Measurements from ENCODE around the gene ZNF202. TPM values are rescaled to one million over a fixed set of nuclear protein-coding genes. Genes with fewer than 3 reads are reported as not detected.
A peak's percentile ranks its signal among the peaks of the same experiment; 100 is the strongest.

The ZNF202 gene
- polyA plus RNA-seq, 2 of the 4 experiments (the other 2 are of a cell fraction): 10.0 to 14.2 TPM

GRCh38 chr11:123742724-123743120, 1.3 kb upstream of the ZNF202 start:
- H3K9me3 ChIP-seq: no peaks in the 10 kb centered on the region
- no peak overlapping the region for H3K4me3 ChIP-seq
- FAIRE-seq (no peak), ATAC-seq (no peak), DNase-seq (ENCODE audit: low read depth in 1 of 2, low spot score in 1 of 2) (no peak)
- TF ChIP-seq PHF8 (IDR thresholded peaks at IDR 0.05; ENCODE audit: borderline replicate concordance, low read depth) (no peak), ZFP36 (IDR thresholded peaks at IDR 0.05; ENCODE audit: borderline replicate concordance, partially characterized antibody) (no peak), EHMT2 (IDR thresholded peaks at IDR 0.05; ENCODE audit: low read depth) (no peak)
- TF ChIP-seq, protein P1, sequence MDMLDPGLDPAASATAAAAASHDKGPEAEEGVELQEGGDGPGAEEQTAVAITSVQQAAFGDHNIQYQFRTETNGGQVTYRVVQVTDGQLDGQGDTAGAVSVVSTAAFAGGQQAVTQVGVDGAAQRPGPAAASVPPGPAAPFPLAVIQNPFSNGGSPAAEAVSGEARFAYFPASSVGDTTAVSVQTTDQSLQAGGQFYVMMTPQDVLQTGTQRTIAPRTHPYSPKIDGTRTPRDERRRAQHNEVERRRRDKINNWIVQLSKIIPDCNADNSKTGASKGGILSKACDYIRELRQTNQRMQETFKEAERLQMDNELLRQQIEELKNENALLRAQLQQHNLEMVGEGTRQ (IDR thresholded peaks at IDR 0.05): no peak
- no peak overlapping the region for H3K4me2 ChIP-seq
- H3K27ac ChIP-seq: no peak overlapping the region
- WGBS (ENCODE audit: missing lambda C conversion rate): 58% methylated on average over 3 of the region's 3 CpGs
- ChIA-PET POLR2A (interaction anchor here (0.7 kb wide), 1 partner anchor 474 kb away, joined by 8 read pairs; no protein-coding TSS in a partner anchor), CTCF (interaction anchor here (0.6 kb wide), 1 partner anchor 21 kb away, joined by 3 read pairs; no protein-coding TSS in a partner anchor)
- peaks cover 10% of the 10 kb centered on the region; the same call in 1 of the 3 replicates for H3K4me1 ChIP-seq

GRCh38 chr11:123742031-123742723, 717 bp upstream of the ZNF202 start:
- no peak for ATAC-seq
- POLR2A ChIA-PET: no interaction called here
- CTCF ChIA-PET: no interaction called here
- no peak for FAIRE-seq
- peak overlapping the region; percentile 83 to 97 for H3K27ac ChIP-seq
- no peak for DNase-seq (ENCODE audit: low read depth in 1 of 2, low spot score in 1 of 2)
- H3K9me3 ChIP-seq: no peaks in the 10 kb centered on the region
- H3K4me1 ChIP-seq: peaks cover 10% of the 10 kb centered on the region; the same call in 1 of the 3 replicates
- TF ChIP-seq EHF (CRISPR knock-in tag; IDR thresholded peaks at IDR 0.05) (no peak), HOXA7 (CRISPR knock-in tag; IDR thresholded peaks at IDR 0.05) (no peak), FOSL2 (IDR thresholded peaks at IDR 0.05) (no peak), FOSL2 (CRISPR knock-in tag; IDR thresholded peaks at IDR 0.05) (no peak), HOXB13 (CRISPR knock-in tag; IDR thresholded peaks at IDR 0.05; ENCODE audit: low read depth) (no peak), FOXS1 (CRISPR knock-in tag; IDR thresholded peaks at IDR 0.05) (no peak), NPAS2 (CRISPR knock-in tag; IDR thresholded peaks at IDR 0.05; ENCODE audit: borderline replicate concordance) (no peak), SREBF2 (IDR thresholded peaks at IDR 0.05) (no peak), PHF8 (IDR thresholded peaks at IDR 0.05; ENCODE audit: borderline replicate concordance, low read depth) (no peak), TP53 (CRISPR knock-in tag; IDR thresholded peaks at IDR 0.05) (no peak), HMGXB4 (CRISPR knock-in tag; IDR thresholded peaks at IDR 0.05; ENCODE audit: borderline replicate concordance) (no peak), RARB (CRISPR knock-in tag; IDR thresholded peaks at IDR 0.05) (no peak)
- TF ChIP-seq, protein P2, sequence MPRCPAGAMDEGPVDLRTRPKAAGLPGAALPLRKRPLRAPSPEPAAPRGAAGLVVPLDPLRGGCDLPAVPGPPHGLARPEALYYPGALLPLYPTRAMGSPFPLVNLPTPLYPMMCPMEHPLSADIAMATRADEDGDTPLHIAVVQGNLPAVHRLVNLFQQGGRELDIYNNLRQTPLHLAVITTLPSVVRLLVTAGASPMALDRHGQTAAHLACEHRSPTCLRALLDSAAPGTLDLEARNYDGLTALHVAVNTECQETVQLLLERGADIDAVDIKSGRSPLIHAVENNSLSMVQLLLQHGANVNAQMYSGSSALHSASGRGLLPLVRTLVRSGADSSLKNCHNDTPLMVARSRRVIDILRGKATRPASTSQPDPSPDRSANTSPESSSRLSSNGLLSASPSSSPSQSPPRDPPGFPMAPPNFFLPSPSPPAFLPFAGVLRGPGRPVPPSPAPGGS (IDR thresholded peaks at IDR 0.05): no peak
- 43% methylated on average over 12 of the region's 12 CpGs for WGBS (ENCODE audit: missing lambda C conversion rate)
- peak overlapping the region; percentile 92 for H3K4me2 ChIP-seq
- peak overlapping the region; percentile 89 for H3K4me3 ChIP-seq

- FAIRE-seq (no peak), DNase-seq (ENCODE audit: low read depth in 1 of 2, low spot score in 1 of 2) (no peak), ATAC-seq (peak in 1 of 2 experiments; percentile 2; a peak in 2 of 6 replicates)
- H3K4me1 ChIP-seq: peaks cover 10% of the 10 kb centered on the region; the same call in 1 of the 3 replicates
- CTCF ChIA-PET: no interaction called here
- peak overlapping the region; percentile 89 for H3K4me3 ChIP-seq
- peak overlapping the region; percentile 83 to 97 for H3K27ac ChIP-seq
- POLR2A ChIA-PET: no interaction called here
- no peaks in the 10 kb centered on the region; the same call in 2 of the 3 replicates for H3K9me3 ChIP-seq
- H3K4me2 ChIP-seq: peak overlapping the region; percentile 96
- TF ChIP-seq RARB (CRISPR knock-in tag; IDR thresholded peaks at IDR 0.05): no peak
- TF ChIP-seq JUNB (IDR thresholded peaks at IDR 0.05): no peak
- no peak for TF ChIP-seq FOSB (CRISPR knock-in tag; IDR thresholded peaks at IDR 0.05)
- WGBS (ENCODE audit: missing lambda C conversion rate): 0% methylated on average over 5 of the region's 6 CpGs
Observed at GRCh38 chr11:123740787-123741158, 687 bp downstream of the ZNF202 start.

Measured in A549 (cell line).